ENCODE measurements around the gene CTNNA1. TPM values are rescaled to one million over a fixed set of nuclear protein-coding genes. Genes with fewer than 3 reads are reported as not detected.
"Not testable (repeated sequence)": the region's sequence is repeated elsewhere in the genome, so short reads cannot be mapped to it uniquely, and the experiment has no call there.

CTNNA1 gene
- total RNA-seq, 1 donor, result 327 TPM

DNA sequence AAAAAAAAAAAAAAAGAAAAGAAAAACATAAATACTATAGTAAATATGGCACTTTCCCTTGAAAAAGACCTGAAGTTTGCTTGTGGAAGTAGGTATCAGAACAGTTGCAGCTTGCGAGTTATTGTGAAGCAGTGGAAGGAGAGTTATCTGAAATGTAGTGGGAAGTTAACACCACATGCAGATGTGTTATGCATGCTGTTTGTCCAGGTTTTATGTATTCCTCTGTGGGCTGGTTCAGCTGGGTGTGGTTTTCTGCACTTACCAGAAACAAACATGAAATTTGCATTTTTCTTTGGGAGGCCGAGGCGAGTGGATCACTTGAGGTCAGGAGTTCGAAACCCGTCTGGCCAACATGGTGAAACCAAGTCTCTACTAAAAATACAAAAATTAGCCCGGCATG lies 42.1 kb upstream of the CTNNA1 start:
- TF ChIP-seq, protein P1, sequence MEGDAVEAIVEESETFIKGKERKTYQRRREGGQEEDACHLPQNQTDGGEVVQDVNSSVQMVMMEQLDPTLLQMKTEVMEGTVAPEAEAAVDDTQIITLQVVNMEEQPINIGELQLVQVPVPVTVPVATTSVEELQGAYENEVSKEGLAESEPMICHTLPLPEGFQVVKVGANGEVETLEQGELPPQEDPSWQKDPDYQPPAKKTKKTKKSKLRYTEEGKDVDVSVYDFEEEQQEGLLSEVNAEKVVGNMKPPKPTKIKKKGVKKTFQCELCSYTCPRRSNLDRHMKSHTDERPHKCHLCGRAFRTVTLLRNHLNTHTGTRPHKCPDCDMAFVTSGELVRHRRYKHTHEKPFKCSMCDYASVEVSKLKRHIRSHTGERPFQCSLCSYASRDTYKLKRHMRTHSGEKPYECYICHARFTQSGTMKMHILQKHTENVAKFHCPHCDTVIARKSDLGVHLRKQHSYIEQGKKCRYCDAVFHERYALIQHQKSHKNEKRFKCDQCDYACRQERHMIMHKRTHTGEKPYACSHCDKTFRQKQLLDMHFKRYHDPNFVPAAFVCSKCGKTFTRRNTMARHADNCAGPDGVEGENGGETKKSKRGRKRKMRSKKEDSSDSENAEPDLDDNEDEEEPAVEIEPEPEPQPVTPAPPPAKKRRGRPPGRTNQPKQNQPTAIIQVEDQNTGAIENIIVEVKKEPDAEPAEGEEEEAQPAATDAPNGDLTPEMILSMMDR (IDR thresholded peaks at IDR 0.05; ENCODE audit: insufficient read depth, low read length), result no peak
- H3K4me3 ChIP-seq (ENCODE audit: low read depth, low read length), result no peak overlapping the region
- no peak for DNase-seq (ENCODE audit: low read depth)

DNA sequence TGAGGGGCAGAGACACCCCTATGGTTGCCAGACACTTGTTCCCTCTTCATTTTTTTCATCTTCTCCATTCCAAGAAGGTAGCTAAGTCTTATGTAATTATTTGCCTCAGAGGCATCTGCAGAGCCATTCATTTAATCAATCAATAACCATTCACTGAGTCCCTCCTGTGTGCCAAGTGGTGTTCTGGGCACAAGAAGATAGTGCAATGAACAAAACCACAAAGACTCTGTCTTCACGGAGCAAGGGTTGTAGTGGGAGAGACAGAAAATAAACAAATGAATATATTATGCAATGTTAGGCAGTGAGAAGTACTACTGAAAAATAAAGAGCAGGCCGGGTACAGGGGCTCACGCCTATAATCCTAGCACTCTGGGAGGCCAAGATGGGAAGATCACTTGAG lies 41.4 kb upstream of the CTNNA1 start:
- TF ChIP-seq, protein P1 (IDR thresholded peaks at IDR 0.05; ENCODE audit: insufficient read depth, low read length), result no peak
- no peak for DNase-seq (ENCODE audit: low read depth)
- no peak overlapping the region for H3K4me3 ChIP-seq (ENCODE audit: low read depth, low read length)

DNA sequence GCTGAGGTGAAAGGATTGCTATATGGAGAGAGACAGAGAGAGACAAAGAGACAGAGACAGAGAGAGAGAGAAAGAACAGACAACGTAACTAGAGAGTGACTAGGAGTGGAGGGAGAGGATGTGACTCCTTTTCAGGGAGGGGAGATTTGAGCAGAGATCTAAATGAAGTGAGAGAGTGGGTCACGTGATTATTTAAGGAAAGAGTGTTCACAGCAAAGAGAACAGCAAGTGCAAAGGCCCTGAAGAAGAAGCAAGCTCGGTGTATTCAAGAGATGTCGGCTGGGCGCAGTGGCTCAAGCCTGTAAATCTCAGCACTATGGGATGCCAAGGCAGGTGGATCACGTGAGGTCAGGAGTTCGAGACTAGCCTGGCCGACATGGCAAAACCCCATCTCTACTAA lies 40.9 kb upstream of the CTNNA1 start:
- no peak for DNase-seq (ENCODE audit: low read depth)
- TF ChIP-seq, protein P1 (IDR thresholded peaks at IDR 0.05; ENCODE audit: insufficient read depth, low read length), result no peak
- no peak overlapping the region for H3K4me3 ChIP-seq (ENCODE audit: low read depth, low read length)

DNA sequence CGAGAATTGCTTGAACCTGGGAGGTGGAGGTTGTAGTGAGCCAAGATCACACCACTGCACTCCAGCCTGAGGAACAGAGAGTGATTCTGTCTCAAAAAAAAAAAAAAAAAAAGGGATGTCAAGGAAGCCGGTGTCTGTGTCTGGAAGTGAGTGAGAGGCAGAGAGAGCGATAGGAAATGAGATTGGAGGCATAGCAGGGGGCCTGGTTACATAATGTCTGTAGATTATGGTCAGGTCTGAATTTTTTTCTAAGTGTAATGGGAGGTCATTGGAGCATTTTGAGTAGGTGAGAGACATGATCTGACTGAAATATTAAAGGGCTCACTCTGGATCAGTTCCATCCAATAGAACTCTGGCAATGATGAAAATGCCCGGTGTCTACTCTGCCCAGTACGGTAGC lies 40.4 kb upstream of the CTNNA1 start:
- no peak for DNase-seq (ENCODE audit: low read depth)
- TF ChIP-seq, protein P1 (IDR thresholded peaks at IDR 0.05; ENCODE audit: insufficient read depth, low read length), result no peak
- no peak overlapping the region for H3K4me3 ChIP-seq (ENCODE audit: low read depth, low read length)

DNA sequence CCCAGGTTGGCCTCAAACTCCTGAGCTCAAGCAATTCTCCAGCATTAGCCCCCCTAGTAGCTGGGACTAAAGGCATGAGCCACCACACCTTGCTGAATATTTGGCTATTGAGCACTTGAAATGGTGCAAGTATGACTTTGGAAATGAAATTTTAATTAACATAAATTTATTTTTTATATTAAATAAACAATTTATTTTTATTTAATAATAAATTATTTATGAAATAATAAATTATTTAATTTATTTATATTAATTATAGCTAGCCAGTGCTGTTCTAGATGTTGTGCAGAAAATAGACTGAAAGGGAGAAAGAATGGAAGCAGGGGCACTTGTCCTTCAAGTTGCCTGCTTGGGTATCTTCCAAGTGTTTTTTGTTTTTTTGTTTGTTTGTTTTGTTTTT lies 40.0 kb upstream of the CTNNA1 start:
- DNase-seq (ENCODE audit: low read depth), result no peak
- H3K4me3 ChIP-seq (ENCODE audit: low read depth, low read length), result no peak overlapping the region
- TF ChIP-seq, protein P1 (IDR thresholded peaks at IDR 0.05; ENCODE audit: insufficient read depth, low read length), result no peak

DNA sequence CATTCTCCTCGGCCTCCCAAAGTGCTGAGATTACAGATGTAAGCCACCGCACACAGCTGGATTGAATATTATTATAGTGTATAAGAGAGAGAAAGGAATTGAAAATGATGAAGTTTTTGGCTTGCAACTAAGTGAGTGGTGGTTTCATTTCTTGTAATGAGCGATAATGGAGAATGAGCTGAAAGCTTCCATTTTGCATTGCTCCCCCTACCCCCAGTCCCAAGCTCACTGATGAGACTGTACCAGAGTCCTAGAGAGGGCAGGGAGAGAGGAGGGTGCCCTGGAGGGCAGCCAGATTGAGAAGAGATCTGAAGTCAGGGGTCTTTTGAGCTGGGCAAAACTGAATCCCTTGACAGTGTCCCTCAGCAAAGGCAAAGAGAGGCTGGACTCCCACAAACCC lies 38.5 kb upstream of the CTNNA1 start:
- no peak for DNase-seq (ENCODE audit: low read depth)
- H3K4me3 ChIP-seq (ENCODE audit: low read depth, low read length), result no peak overlapping the region
- TF ChIP-seq, protein P1 (IDR thresholded peaks at IDR 0.05; ENCODE audit: insufficient read depth, low read length), result no peak

DNA sequence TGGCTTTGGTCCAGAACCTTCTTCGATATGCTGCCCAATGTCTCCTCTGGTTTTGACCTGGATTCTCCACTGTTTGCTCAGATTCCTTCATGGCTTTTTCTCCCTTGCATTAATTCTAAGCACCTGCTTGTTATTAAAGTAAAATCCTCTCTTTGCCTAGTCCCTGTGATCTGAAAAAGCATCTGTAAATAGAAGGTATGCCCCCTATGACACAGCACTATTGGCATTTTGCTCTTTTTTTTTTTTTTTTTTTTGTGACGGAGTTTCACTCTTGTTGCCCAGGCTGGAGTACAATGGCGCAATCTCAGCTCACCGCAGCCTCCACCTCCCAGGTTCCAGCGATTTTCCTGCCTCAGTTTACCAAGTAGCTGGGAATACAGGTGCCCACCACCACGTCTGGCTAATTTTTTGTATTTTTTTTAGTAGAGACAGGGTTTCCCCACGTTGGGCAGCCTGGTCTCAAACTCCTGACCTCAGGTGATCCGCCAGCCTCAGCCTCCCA lies 37.2 kb upstream of the CTNNA1 start:
- not testable (repeated sequence) for H3K4me3 ChIP-seq (ENCODE audit: low read depth, low read length); DNase-seq (ENCODE audit: low read depth)
